ENCODE results near the gene RGP1.

Gene RGP1

DNA sequence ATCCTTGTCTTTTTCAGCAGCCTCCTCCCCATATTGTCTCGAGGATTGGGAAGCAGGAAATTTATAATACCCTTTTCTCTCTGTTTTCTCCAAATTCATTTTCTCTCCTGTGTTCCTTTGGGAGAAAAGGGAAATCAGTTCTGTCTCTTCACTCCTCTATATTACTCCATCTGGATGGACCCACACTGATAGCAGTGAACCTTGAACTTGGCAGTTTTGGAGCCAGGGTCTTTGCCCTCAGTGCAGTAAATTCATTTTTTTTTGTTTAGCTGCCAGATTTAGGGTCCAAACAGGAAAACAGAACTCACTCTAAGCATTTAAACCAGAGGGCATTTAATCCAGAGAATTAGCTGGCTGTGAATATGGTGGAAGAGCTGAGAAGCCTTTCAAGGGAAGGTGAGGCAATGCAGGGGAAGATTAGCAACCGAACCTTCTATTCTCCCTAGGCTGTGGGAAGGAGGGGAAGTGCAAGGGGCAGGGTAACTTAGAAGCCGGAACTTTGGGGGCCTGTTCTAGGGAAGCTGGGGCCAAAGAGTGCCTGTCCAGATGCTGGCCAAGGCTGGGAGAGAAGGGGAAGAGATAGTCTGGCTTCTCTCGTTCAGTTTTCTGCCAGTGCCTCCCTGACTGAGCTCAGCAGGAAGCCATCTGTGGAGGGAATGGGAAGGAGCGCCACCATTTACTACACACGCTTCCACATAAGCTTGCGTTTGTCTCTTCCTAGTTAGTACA is 26.0 kb downstream of the RGP1 start:
- DNase-seq, result no peak

DNA sequence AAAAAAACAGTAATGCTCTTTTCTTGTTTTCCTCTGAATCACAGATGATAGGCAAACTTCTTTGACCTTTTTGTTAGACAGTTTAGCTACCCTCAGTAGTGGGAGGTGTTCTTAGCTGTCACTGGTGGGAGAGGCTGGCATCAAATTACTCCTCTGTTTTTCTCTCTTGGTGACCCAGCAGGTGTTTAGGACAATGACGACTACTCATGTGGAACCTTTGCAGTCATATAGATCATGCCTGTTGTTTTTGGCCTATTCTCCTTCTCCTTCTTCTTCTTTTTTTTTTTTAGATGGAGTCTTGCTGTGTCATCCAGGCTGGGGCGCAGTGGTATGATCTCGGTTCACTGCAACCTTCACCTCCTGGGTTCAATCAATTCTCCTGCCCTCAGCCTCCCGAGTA is 26.9 kb downstream of the RGP1 start:
- no peak for DNase-seq

DNA sequence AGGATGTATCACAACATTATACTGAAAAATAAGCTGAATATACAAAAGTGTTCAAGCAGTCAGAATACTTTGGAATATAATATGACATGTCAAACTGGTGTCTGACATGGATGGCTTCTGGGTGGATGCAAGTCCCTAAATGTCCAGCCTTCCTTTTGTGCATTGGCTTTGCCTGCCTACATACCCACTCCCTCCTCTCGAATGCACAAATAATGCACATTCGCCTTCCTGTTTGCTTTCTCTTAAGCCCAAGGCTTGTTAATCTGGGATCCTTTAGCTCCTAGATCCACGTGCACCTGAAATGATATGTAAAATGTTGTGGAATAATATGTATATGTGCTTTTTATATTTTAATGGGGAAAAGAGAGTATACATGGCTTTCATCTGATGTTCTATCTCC is 29.4 kb downstream of the RGP1 start:
- no peak for DNase-seq

DNA sequence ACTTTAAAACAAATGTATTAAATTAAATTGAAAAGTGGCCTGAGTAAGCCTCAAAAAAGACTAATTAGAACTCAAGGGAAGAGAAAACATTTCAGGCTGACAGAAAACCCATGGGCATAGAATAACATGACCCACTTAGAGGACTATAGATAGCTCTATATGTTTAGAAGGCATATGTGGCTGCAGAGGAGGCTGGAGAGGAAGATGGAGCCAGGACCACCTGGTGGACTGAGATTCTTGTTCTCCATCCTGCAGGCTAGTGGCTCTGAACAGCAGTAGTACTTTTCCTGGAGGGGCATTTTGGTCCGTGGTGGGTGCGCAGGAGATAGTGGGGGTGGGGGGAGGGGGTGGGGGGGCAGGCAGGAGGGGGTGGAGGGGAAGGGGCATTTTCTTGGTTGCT is 32.0 kb downstream of the RGP1 start:
- DNase-seq, result no peak

DNA sequence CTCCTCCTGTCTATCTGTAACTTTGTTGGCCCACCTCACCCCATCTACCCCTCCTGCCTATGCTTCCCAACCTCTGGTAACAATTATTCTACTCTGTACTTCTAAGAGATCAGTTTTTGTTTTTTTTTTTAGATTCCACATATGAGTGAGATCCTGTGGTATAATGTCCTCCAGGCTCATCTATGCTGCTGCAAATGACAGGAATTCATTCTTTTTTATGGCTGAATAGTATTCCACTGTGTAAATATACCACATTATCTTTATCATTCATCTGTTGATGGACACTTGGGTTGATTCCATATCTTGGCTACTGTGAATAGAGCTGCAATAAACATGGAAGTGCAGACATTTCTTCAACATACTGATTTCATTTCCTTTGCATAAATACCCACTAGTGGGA is 34.3 kb downstream of the RGP1 start:
- DNase-seq, result no peak

DNA sequence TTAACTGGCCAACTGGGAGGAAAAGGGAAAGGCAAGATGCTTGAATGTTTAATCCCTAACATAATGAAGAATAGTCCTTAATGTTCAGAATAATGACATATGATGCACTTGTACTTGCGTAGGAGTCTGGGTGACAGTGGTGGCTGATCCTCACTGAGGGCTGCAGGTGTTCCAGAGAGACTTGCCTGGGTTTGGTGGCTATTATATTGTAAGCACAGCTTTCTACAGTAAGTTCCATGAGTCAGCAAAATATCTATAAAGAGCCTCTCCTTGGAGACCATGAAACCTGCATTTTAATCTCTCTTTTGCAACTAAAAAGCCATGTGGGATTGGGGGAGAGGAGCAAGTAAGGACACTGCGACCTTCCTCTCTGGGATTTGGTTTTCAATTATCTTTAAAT is 40.5 kb downstream of the RGP1 start:
- no peak for DNase-seq

DNA sequence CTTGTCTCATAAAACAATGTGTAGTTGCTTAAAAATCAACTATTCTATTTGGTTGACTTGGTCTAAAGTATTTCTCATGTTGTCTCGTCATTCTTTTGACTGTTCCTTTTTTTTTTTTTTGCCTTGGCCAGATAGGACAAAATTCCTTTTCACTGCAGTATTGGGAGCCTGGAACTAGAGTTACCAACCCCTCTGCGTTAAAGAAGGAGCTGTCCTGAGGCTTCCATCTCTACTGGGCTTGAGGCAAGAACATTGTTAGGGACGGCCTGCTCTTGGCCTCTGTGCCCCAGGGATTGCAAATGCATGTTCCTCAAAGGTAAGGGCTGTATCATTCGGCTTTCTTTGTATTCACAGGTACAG is 40.9 kb downstream of the RGP1 start:
- no peak for DNase-seq

DNA sequence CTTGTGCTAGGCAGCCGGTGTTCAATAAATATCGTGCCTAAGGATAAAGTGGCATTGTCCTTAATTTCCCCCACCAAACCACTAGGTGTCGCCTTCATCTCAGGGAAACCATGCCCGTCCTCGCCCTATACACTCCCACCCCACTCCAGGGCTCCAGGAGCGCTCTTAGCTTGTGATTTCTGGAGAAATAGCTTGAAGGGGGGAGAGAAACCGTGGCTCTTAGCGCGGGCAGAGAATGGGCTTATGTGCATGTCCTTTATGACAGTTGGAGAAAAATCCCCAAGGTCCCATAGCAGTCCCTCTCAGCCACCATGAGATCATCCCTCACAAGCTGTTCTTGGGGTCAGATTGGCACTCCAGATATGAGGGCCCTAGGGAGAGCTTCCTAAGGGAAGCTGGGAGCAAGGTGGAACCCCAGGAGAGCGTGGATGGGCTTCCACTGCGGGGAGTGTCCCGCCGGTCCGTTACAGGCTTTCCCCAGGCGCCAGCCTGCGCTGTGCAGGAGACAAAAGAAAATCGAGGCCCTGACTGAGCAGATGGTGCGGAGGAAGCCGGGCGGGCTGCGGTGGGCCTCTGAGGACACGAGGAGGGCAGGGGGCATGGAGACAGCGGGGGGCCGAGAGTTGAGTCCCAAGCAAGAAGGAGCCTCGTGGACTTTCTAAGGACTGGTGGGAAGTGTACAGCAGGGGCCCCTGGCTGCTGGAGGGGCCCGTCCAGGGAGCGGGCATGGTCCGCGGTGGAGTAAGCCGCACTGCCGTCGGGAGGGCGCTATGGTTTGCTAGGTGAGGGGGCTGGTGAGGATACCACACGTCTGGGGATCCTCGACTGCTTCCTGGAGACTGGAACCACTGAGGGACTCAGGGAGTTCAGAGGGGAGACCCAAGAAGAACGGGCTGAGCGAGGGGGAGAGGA is 41.6 kb downstream of the RGP1 start:
- DNase-seq, result peak; percentile 57 to 60

DNA sequence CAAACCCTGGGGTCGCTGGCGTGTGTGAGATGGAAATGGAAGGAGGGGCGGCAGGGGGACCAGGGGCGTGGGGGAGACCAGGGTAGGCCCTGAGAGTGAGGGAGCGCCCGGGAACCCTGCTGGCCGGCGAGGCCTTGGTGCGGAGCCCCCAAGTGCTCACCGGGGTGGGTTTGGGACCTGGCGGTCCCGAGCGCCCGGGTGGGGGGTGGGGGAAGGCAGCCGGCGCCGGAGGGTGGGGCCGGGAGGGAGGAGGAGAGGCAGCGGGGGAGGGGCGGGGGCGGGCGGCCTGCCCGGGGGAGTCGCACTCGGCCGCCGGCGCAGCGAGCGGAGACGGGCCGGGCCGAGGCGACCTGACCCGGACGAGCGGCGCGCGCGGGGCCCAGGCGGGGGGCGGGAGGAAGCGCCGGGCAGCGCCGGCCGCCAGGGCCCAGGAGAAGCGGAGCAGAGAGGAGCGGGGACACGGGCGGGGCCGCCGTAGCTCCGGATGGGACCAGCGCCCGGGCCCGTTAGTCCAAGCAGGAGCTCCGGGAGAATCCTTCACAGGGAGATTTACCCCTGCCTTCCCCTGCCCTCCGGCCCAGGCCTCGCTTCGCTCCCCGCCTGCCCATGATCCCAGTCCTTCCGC is 42.3 kb downstream of the RGP1 start, which contains the start of gene NPR2:
Gene NPR2, plus strand, starts transcription at position 295 of the 625 bp plus-strand sequence. CDS start 818 bp downstream, outside the sequence.
- no peak for DNase-seq

DNA sequence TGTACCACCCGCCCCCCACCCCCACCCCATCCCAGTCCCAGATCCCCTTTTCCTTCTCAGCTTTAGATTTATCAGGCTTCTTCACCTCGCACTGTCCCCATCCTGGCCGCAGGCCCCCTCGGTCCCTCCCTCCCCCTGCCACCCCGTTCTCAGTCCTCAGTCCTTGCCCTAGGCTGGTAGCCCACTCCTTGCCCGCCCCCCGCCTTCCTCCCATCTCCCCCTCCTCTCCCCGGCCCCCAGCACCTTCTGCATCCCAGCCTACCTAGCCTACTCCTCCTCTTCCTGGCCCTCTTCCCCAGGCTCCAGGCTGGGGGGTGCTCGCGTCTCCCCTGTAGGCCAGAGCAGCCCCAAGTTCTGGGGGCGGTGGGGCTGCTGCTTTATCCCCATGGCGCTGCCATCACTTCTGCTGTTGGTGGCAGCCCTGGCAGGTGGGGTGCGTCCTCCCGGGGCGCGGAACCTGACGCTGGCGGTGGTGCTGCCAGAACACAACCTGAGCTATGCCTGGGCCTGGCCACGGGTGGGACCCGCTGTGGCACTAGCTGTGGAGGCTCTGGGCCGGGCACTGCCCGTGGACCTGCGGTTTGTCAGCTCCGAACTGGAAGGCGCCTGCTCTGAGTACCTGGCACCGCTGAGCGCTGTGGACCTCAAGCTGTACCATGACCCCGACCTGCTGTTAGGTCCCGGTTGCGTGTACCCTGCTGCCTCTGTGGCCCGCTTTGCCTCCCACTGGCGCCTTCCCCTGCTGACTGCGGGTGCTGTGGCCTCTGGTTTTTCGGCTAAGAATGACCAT is 43.1 kb downstream of the RGP1 start:
- no peak for DNase-seq

DNA sequence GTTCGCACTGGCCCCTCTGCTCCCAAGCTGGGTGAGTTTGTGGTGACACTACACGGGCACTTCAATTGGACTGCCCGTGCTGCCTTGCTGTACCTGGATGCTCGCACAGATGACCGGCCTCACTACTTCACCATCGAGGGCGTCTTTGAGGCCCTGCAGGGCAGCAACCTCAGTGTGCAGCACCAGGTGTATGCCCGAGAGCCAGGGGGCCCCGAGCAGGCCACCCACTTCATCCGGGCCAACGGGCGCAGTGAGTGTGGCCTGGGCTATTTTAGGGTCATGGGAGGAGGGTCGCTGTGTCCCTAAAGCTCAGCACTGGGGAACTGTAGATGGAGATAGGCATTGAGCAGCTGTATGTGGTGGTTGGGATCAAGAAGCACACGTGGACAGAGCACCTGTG is 43.7 kb downstream of the RGP1 start:
- DNase-seq, result no peak

DNA sequence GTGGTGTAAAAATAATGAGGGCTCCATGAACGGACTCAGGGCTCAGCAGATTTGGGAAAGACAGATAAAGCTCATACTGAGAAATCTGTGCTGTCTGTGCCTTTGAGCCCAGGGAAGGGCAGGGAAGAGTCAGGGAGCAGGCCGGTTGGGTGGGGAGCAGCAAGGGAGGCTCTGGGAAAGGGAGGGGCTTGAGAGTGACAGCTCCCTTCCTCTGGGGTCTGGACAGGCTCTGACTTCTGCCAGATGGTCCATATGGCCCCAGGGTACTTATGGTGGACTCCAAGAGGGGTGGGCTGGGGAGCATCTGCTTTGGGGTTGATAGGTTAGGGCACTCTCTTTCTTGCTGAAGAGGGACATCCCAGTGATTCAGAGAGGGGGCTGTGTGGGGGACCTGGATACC is 44.4 kb downstream of the RGP1 start:
- DNase-seq, result no peak

DNA sequence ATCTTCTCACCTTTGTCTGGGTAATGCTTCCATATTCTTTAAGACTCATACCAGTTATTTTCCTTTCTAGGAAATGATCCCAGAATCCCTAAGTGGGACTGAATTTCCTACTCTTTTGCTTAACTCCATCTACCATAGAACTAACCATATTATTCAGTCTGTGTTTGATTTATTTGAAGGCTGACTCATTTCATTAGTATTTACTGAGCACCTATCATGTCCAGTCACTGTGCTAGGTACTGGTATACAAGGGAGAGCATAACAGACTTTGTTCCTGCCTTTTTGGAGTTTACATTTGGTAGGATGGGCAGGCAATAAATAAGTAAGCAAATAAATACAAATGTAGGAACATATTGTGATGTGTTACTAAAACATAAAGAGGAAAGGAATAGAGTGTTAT is 46.6 kb downstream of the RGP1 start:
- no peak for DNase-seq

DNA sequence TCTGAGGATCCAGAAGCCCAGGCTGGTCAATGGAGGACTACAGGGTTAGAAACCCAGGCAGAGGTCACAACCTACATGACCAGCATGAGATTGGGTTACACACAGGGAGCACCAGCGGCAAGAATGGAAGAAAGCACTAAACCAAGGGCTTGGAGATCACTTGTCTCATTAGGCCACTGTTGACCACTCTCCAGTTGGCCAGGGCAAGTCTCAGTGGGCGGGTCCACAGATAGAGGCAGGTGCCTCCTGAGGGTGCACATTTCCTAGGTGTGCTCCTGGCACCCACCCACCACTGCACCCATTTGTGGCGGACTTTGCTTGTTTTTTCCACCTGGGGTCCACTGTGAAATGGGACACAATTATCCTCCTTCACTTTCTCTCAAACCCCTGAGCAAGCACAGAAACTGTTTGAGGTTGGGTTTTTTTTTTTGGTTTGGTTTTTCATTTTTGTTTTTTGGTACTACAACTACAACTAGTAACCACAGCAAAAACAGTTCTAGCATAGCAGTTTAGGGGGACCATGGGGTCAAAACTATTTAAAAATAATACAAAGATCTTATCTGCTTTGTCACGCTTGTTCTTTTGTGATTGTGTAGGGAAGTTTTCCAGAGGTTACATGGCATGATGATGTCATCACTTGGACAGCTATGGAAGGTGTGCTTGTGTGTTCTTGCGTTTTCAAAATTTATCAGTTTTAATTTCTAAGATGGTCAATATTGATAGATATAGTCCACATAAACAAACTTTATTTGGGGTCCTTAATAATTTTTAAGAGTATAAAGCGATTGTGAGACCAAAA is 48.4 kb downstream of the RGP1 start:
- no peak for DNase-seq

DNA sequence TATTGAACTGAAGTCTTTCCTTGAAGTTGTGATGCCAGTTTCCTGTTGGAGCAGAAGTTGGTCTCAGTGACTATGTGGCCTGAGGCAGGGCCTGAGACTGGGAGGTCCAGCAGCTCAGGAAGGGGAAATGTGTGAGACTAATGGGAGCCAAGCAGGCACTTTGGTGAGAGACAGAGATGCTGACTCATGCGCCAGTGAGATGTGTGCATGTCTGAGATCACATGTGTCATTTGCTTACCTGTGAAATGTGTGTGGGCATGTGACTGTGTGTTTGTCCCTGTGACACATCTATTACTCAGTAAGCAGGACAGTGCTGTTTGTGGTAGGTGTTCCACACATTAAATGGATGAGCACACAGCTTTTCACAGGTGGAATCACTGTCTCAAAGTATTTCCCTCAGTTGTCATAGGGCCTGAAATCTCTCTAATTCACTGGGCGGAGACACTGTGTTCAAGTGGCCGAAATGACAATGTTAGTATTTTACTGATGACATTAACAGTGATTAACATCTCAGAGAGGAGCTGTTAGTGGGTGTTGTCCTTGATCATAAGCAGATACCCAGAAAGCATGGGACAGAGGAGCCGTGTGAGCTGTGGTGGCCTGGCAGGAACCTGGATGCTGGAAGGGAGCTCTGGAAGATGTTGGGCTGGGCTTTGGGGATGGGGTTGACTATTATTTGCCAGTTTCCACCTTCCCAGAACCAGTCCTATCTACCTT is 49.7 kb downstream of the RGP1 start:
- peak; percentile 62 to 66 for DNase-seq

DNA sequence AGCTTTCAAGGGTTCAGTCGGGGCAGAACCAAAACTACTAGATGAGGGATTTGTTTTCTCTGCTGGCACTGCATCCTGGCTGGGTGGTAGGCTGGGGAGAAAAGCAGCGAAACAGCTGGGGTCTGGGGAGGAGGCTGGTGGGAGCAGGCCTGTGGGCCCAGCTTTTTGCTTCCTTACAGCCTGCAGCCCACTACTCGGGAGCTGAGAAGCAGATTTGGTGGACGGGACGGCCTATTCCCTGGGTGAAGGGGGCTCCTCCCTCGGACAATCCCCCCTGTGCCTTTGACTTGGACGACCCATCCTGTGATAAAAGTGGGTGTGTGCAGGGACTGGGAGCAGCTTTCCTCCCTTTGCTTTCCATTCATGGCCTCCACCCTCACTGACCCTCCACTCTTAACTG is 51.4 kb downstream of the RGP1 start:
- no peak for DNase-seq

DNA sequence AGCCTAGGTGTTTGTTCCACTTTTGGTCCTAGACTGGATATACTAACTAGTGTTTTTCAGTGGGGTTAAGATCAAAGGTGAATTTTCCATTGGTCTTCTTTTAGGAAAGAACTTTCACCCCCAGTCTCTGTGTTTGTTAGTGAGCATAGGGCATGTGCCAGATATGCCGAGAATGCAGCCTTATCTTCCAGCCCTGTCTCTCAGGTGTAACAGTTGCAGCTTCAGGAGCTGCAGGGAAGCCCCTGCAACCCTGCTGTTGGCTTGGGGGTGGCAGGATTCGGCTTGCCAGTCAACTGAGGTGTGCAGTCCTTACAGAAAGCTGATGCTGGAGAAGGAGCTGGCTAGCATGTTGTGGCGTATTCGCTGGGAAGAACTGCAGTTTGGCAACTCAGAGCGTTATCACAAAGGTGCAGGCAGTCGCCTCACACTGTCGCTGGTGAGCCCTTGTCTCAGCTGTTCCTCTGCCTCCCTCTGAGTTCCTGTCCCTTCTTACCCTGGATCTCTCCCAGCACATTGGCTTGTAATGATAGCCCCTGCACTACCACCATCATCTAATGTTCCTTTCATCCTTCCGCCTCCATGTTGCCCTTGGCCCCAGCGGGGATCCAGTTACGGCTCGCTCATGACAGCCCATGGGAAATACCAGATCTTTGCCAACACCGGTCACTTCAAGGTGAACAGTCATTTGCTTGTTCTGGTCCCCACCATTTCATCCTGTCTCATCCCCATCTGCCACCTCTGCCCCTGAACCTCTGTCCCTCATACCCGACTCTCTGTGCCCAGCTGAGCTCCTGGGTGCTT is 52.4 kb downstream of the RGP1 start:
- no peak for DNase-seq

DNA sequence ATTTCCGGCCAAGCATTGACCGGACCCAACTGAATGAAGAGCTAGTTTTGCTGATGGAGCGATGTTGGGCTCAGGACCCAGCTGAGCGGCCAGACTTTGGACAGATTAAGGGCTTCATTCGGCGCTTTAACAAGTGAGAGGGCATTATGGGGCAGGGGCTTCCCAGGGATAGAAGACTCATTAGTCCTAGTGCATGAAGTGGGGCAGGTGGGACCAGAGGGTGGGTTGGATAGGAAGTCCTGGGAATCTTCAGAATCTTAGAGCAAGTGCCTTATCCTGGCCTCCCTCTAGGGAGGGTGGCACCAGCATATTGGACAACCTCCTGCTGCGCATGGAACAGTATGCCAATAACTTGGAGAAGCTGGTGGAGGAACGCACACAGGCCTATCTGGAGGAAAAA is 57.0 kb downstream of the RGP1 start:
- DNase-seq, result no peak

Measured in activated T-cell treated with anti-CD3 and anti-CD28 coated beads, Interleukin-2, amount 50 U/mL, for 48 hours (primary cell).